ENCODE data around the gene UBXN7. TPM values are rescaled to one million over a fixed set of nuclear protein-coding genes. Genes with fewer than 3 reads are reported as not detected.
A peak's percentile ranks its signal among the peaks of the same experiment; 100 is the strongest.

Gene UBXN7
- total and polyA plus RNA-seq, 9 of the 15 experiments (the other 6 are each of a cell fraction or from before 2014, with no cell fraction given) = 3.5 to 44.6 (median 13.4) TPM

- TF ChIP-seq ELK1 (CRISPR knock-in tag; IDR thresholded peaks at IDR 0.05) (no peak), ESRRB (CRISPR knock-in tag; IDR thresholded peaks at IDR 0.05; ENCODE audit: borderline replicate concordance) (no peak), ELK3 (CRISPR knock-in tag; IDR thresholded peaks at IDR 0.05) (no peak), ZNF695 (CRISPR knock-in tag; IDR thresholded peaks at IDR 0.05) (0 out of 2 replicates have a peak, but pooled peaks have one; percentile 44), CCAR2 (IDR thresholded peaks at IDR 0.05; ENCODE audit: low read depth, low read length) (no peak), CBX8 (IDR thresholded peaks at IDR 0.05; ENCODE audit: borderline replicate concordance, extremely low read depth, low read depth, low read length, poor library complexity, severe bottlenecking) (no peak), BACH1 (tag; IDR thresholded peaks at IDR 0.05) (peak; percentile 95), GTF2A2 (tag; IDR thresholded peaks at IDR 0.05) (0 out of 2 replicates have a peak, but pooled peaks have one; percentile 22), ZFPM2 (CRISPR knock-in tag; IDR thresholded peaks at IDR 0.05) (0 out of 2 replicates have a peak, but pooled peaks have one; percentile 21), USF2 (CRISPR knock-in tag; IDR thresholded peaks at IDR 0.05) (no peak), CEBPB (tag; IDR thresholded peaks at IDR 0.05) (peak; percentile 68), MAFG (tag; conservative IDR thresholded peaks at IDR 0.05) (peak; percentile 97)
- TF ChIP-seq, protein P1, sequence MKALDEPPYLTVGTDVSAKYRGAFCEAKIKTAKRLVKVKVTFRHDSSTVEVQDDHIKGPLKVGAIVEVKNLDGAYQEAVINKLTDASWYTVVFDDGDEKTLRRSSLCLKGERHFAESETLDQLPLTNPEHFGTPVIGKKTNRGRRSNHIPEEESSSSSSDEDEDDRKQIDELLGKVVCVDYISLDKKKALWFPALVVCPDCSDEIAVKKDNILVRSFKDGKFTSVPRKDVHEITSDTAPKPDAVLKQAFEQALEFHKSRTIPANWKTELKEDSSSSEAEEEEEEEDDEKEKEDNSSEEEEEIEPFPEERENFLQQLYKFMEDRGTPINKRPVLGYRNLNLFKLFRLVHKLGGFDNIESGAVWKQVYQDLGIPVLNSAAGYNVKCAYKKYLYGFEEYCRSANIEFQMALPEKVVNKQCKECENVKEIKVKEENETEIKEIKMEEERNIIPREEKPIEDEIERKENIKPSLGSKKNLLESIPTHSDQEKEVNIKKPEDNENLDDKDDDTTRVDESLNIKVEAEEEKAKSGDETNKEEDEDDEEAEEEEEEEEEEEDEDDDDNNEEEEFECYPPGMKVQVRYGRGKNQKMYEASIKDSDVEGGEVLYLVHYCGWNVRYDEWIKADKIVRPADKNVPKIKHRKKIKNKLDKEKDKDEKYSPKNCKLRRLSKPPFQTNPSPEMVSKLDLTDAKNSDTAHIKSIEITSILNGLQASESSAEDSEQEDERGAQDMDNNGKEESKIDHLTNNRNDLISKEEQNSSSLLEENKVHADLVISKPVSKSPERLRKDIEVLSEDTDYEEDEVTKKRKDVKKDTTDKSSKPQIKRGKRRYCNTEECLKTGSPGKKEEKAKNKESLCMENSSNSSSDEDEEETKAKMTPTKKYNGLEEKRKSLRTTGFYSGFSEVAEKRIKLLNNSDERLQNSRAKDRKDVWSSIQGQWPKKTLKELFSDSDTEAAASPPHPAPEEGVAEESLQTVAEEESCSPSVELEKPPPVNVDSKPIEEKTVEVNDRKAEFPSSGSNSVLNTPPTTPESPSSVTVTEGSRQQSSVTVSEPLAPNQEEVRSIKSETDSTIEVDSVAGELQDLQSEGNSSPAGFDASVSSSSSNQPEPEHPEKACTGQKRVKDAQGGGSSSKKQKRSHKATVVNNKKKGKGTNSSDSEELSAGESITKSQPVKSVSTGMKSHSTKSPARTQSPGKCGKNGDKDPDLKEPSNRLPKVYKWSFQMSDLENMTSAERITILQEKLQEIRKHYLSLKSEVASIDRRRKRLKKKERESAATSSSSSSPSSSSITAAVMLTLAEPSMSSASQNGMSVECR (CRISPR knock-in tag; IDR thresholded peaks at IDR 0.05) = peak; percentile 43; the same call in 1 of the 2 replicates
- TF ChIP-seq, protein P2, sequence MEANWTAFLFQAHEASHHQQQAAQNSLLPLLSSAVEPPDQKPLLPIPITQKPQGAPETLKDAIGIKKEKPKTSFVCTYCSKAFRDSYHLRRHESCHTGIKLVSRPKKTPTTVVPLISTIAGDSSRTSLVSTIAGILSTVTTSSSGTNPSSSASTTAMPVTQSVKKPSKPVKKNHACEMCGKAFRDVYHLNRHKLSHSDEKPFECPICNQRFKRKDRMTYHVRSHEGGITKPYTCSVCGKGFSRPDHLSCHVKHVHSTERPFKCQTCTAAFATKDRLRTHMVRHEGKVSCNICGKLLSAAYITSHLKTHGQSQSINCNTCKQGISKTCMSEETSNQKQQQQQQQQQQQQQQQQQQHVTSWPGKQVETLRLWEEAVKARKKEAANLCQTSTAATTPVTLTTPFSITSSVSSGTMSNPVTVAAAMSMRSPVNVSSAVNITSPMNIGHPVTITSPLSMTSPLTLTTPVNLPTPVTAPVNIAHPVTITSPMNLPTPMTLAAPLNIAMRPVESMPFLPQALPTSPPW (CRISPR knock-in tag; IDR thresholded peaks at IDR 0.05) = peak; percentile 22; the same call in 1 of the 2 replicates
- TF ChIP-seq, protein P3, sequence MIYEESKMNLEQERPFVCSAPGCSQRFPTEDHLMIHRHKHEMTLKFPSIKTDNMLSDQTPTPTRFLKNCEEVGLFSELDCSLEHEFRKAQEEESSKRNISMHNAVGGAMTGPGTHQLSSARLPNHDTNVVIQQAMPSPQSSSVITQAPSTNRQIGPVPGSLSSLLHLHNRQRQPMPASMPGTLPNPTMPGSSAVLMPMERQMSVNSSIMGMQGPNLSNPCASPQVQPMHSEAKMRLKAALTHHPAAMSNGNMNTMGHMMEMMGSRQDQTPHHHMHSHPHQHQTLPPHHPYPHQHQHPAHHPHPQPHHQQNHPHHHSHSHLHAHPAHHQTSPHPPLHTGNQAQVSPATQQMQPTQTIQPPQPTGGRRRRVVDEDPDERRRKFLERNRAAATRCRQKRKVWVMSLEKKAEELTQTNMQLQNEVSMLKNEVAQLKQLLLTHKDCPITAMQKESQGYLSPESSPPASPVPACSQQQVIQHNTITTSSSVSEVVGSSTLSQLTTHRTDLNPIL (CRISPR knock-in tag; IDR thresholded peaks at IDR 0.05) = no peak
Observed at GRCh38 chr3:196339493-196340254, 92.6 kb downstream of the UBXN7 start (continued).

All from K562 (cell line).